Central memory CD4-positive, alpha-beta T cell (primary cell): ENCODE data around the gene NR4A2.

ENCODE experiments used
- DNase-seq: peaks from one replicate; pipeline ENCODE4 v3.0.0; 2022
- total RNA-seq, 3 experiments: gene quantifications; one replicate each; lab custom pipeline; 2026; lab: John Stamatoyannopoulos, UW

NR4A2 gene
- 4.0 to 402 (median 44.2) reads per million in 3 experiments for total RNA-seq

DNA sequence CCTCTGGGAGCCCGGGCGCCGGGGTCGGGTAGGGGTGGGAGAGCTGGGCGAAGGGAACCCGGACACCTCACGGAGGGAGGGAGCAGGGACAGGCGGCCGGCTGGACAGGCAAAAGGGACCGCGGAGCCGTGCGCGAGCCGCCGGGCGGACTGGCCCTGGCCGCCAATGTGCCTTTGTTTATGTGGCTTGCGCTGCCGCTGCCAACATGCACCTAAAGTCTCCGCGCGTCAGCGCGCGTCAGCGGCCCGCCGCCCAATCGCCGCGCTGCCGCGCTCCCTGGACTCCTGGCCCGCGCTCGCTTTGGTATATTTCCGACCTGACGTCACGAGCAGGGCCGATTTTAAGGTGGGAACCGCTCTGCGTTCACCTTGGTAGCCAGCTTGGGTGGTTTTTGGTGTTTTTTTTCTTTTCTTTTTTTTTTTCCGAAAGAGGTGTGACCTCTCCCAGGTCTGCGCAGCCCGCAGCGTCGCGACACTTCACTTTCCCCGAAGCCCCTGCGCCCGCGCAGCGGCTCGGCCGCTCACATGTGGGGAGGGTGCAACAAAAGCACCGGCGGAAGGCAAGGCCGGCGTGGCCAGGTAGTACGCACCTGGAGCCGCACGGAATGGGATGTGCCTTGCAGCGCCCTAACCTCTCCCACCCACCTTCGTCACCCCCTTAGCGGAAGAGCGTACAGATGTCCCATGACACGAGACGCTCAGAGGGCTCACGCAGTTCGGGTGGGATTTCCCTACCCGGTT lies at the start of gene NR4A2:
NR4A2 (minus strand) TSS at position 188 of the 740 bp plus-strand sequence. CDS start 2,535 bp downstream, outside the sequence.
- peak; percentile 95 for DNase-seq

DNA sequence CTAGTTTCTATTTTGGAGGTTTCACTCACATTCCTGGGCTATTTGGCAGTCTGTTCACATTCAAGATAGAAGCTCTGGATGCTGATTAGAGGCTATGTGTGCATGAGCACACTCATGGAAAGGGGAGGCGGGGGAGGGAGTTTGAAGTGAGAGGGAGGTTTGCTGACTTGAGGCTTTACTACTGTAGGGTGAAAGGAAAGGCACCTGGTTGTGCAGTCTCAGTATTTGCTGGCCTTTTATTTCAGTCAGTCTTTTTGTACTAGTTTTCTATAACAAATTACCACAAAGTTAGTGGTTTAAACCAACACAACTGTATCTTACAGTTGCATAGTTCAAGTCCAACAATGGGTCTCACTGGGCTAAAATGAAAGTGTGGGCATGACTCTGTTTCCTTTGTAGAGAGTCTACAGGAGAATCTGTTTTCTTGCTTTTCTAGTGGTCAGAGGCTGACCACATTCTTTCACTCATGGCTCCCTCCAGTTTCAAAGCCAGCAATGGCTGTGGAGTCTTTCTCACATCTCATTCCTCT lies 47.7 kb upstream of the NR4A2 start:
- DNase-seq: no peak

- DNase-seq: no peak
Observed at GRCh38 chr2:156379714-156380113, 47.2 kb upstream of the NR4A2 start.

GRCh38 chr2:156379071-156379470 lies 46.5 kb upstream of the NR4A2 start:
- DNase-seq: no peak

GRCh38 chr2:156366753-156367152 lies 34.2 kb upstream of the NR4A2 start:
- DNase-seq: no peak

DNA sequence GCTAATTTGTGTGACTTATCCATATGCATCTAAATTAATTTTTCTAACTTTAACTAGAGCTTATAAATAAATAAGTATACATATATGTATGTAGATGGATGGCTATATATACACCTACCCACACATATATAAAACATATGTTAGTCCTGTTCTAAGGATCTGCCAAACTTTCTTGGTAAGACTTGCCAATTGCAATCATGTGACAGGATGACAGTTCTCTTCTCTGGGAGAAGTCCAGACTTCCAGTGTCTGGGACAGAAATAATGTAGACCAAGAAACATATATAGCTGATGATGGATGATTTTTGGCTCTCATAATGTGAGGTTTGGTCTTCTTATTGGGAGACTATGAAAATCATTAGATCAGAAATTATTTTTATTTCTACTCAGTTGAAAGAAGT lies 30.6 kb upstream of the NR4A2 start:
- no peak for DNase-seq

DNA sequence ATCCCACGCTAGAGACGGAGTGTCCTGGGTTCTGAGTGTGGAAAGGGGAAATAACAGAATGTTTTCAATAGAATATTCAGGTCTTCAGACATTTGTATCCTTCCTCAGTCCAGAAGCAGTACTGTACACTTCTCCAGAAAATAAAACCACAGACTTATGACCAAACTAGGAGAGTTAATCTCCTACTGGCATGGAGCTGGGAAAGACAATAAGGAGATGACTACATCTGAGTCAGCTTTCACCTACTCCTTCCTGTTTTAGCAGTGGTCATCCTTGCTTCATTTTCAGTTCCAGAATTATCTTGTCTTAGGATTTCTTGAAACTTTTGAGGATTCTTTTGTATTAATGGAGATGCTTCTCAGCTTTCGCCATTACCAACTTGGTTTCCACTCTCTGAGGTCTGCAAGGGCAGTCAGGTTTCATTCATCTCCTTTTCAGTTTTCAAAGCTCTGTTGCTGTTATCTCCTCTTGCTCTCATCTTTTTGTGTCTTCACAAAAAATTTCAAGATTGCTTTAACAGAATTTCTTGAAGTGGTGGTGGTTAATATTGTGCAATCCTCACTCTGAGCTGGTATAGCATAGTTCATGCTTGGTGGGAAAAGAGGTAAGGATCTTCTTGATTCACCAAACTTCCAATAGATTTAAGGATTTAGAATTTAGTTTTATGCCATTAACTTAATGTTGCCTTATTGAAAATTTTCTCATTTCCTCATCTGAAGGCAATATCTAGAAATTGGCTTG lies 23.7 kb upstream of the NR4A2 start:
- DNase-seq: no peak

DNA sequence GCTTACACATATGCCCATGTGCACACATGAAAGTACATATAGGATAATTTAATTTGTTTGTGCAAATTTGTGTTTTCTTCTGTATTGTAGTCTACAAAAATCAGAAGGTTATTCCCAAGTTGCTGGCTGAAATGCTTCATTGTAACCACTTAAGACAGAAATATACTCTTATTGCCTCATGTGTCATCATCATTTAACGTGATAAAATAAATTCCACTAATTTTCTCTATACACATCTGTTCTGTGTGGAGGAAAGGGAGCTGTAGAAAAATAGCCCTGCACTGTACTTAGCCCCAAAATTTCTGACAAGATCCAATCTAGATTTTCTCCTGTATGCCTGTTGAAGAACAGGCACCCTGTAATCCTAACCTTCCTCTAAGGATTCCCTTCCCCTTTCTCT lies 20.4 kb upstream of the NR4A2 start:
- DNase-seq: no peak

DNA sequence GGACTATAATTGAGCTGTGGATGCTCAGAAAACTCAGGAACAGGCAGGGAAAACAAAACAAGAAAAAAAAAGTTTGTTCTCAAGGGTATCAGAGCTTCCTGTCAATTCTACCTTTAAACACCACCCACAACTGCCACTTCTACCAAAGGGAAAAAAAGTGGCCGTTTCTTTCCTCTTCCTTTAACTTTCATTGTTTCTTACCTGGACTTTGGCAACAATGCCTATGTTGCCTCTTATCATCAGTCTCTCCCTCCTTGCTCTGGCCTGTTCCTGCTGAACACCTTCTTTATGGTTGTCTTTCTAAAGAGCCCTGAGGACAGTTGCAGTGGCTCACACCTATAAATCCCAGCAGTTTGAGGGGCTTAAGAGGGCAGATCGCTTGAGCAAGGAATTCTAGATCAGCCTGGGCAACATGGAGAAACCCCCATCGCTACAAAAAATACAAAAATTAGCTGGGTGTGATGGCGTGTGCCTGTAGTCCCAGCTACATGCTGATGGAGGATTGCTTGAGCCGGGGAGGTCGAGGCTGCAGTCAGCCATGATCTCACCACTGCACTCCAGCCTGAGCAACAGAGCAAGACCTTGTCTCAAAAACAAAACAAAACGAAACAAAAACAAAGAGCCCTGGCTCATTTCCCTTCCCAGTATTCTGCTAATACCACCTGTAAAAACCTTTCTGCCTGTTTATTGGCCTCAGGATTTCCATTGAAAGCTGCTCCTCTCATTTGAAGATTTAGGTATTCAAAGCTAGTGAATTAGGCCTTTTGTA lies 18.0 kb upstream of the NR4A2 start:
- DNase-seq: no peak

- DNase-seq: no peak
Observed at GRCh38 chr2:156349605-156350004, 17.1 kb upstream of the NR4A2 start.

DNA sequence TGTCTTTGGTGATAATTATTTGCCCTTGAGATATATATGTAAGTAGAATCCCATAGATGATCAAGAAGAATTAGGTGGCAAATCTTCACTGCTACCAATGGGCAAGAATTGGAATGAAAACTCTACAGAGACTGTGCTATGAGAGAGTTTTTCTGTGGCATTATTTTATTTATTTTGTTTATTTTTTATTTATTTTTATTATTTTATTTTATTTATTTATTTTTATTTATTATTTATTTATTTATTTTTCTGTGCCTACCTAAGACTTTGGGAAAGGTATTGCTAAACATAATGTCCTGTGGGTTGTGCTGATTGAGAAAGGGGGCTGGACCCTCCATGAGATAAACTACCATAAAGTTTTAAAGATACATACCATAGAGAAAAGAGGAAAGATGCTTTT lies 16.6 kb upstream of the NR4A2 start:
- no peak for DNase-seq

DNA sequence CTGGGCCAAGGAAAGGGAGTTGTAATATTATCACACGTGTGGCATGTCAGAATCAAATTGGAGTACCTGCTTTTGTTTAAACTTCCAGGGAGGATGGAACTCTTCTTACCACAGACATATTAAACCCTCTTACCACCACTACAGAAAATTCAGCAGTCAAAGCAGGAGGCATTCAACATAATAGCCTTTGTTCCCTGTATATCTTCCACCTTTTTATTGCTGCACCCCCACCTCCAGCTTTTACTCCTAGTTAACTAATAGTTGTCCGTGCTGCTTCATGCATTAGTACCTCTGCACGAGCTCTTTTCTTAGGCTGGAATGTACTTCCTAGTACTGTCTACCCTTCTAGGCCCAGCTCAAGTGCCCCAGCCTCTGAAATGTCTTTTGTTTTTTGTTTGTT lies 14.9 kb upstream of the NR4A2 start:
- no peak for DNase-seq

- no peak for DNase-seq
Observed at GRCh38 chr2:156346731-156347130, 14.2 kb upstream of the NR4A2 start.

DNA sequence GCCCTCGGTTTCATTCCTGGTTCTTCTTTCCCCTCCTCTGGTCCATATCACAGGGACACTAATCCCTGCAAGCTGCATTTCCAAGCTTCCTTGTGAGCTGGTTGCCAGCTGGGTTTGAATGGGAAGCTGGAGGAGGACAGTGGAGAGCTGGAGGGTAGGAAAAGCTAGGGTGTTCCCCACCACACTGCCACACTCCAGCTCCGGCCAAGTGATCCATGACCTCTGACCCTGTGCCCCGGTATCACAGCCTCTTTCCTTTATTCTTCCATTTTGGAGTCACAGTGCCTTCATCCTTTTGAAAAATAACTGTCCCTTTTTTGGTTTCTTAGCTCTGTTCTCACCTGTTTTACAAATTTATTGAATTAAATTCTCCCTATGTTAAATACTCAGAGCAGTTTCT lies 13.1 kb upstream of the NR4A2 start:
- no peak for DNase-seq

DNA sequence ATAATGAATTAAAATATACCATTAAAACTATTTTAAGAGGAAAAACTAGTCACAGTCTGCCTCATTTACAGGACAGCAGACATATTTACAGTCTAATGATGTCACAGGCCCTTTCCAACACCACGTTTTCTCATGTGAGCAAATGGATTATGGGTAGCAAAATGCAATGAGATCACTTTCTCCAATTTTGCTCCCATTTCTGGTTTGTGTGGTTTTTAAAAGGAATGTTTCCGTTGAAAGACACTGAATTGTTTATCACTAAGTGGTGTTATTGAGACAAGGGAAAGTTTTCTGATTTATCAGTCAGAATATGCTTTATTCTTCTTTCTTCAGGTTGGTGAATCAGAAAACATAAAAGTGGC lies 11.4 kb upstream of the NR4A2 start:
- DNase-seq: no peak

DNA sequence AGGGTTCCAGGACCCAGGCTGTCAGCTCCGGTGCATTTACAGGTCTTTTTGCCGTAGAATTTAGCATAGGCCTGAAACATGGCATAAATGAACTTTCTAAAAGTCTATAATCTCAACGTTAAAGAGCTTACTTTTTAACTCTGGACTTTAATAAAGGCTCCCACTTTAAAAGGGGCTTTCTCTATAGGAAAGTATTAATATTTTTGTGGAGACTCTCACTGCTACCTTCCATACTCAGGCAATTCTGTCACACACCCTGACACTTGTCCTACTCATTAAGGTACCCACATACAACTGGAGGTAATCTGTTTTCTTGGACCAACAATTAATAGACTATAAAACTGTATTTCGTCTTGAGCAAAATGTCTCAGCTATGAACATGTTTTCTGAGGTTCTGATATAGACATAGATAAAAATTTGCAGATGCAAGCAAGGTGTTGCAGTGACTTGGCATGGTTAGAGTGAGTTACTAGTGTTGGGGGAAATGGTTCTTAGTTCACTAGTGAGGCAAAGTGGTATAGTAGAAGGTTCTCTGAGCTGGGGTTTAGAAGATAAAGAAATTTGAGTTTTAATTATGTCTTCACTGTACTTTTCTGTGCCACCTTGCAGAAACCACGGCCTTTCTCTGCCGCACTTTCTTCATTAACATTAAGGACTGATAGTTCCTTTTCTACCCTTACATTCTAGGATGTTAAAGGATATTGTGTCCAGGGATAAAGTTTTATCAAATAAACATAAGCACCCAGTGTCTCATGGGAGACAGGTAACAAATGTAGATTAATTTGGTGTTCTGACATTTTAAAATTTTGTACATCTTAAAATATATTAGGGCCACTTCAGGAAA lies 10.8 kb upstream of the NR4A2 start:
- peak; percentile 22 for DNase-seq

- DNase-seq: peak; percentile 93
Observed at GRCh38 chr2:156342254-156343095, 10.0 kb upstream of the NR4A2 start.

GRCh38 chr2:156341452-156342253 lies 9.1 kb upstream of the NR4A2 start:
- peak; percentile 86 for DNase-seq

GRCh38 chr2:156340804-156341451 lies 8.4 kb upstream of the NR4A2 start:
- peak; percentile 2 for DNase-seq

DNA sequence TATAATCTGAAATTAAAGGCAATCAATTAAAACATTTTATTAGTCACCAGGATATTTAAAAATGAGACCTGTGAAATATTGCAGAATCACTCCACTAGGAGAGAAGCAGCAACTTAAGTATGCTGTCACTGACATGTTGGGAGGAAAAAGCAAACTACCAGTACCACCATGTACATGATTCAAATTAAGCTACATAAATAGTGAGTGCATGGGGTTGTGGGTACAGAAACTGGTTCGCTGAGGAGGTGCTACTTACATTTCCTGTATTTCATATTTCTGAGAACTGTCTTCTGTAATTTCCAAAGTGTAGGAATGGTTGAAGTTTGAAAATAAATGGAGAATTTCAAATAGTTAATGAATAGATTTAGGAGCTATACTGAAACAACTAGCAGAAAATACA lies 7.9 kb upstream of the NR4A2 start:
- DNase-seq: no peak
